Lung (tissue), 12 donors: Measurements from ENCODE around the gene MS4A12. TPM values are rescaled to one million over a fixed set of nuclear protein-coding genes. Genes with fewer than 3 reads are reported as not detected.

Experiments used
- ATAC-seq: fragments of 200-7000 bp; cut with Tn5 transposase; one replicate; pipeline ENCODE4 v1.9.1; 2020; ENCODE audit warnings: moderate number of reproducible peaks; ENCODE audit not compliant: insufficient read depth, low FRiP score
- DNase-seq, 3 donors: peaks; one replicate each; pipeline ENCODE4 v3.0.0-alpha.2; 2013 to 2017
- H3K27ac ChIP-seq, 2 donors: one replicate each; pipeline ENCODE4 v1.5.1; 2013; ENCODE audit warnings: mild to moderate bottlenecking in 2 of 2, moderate library complexity in 2 of 2, control low read depth in 1 of 2, inconsistent platforms in 1 of 2, low read depth in 1 of 2, low read length in 1 of 2
- H3K27me3 ChIP-seq, 3 donors: one replicate each; pipeline ENCODE4 v1.5.1; 2013; ENCODE audit warnings: low read length in 2 of 3; ENCODE audit not compliant: control insufficient read depth in 3 of 3, insufficient read depth in 3 of 3
- H3K36me3 ChIP-seq, 4 donors: one replicate each; pipeline ENCODE4 v1.5.1; 2013; ENCODE audit warnings: low read length in 4 of 4, mild to moderate bottlenecking in 1 of 4, moderate library complexity in 1 of 4; ENCODE audit not compliant: control insufficient read depth in 4 of 4, insufficient read depth in 4 of 4
- H3K4me1 ChIP-seq, 5 donors: one replicate each; pipeline ENCODE4 v1.5.1; 2013; ENCODE audit warnings: low read length in 5 of 5, mild to moderate bottlenecking in 2 of 5, moderate library complexity in 1 of 5; ENCODE audit not compliant: control insufficient read depth in 5 of 5, insufficient read depth in 5 of 5
- H3K4me3 ChIP-seq: one replicate; pipeline ENCODE4 v1.5.1; 2013; ENCODE audit warnings: mild to moderate bottlenecking, control low read depth, moderate library complexity
- H3K9ac ChIP-seq, 2 donors: one replicate each; pipeline ENCODE4 v1.5.1; 2013; ENCODE audit warnings: low read length in 2 of 2, control low read depth in 1 of 2; ENCODE audit not compliant: insufficient read depth in 1 of 2
- H3K9me3 ChIP-seq, 4 donors: one replicate each; pipeline ENCODE4 v1.5.1; 2013; ENCODE audit warnings: low read length in 3 of 4, mild to moderate bottlenecking in 1 of 4, moderate library complexity in 1 of 4; ENCODE audit not compliant: control insufficient read depth in 4 of 4, insufficient read depth in 3 of 4
- WGBS, 2 donors: extraction: QIAGEN DNeasy Blood & Tissue Kit; methylation state at CpG; one replicate each; pipeline ENCODE4 v1.1.7; 2013; 5-methylcytosine and 5-hydroxymethylcytosine counted together
- polyA plus RNA-seq, 2 donors: library from polyadenylated mRNA; stranded (reverse); fragments of 200-250 nt; gene quantifications; one replicate each; pipeline ENCODE4 v1.2.1, GENCODE V29; 2013
- total RNA-seq, 2 donors: library from RNA; depleted of rRNA in 1 of 2; stranded (reverse); fragments of >200 nt in 1 of 2; gene quantifications; one replicate each; pipeline ENCODE4 v1.2.1, GENCODE V29; 2014 to 2021
- TF ChIP-seq, protein P1 (sequence below): IDR thresholded peaks from 2 replicates; pipeline ENCODE4 v1.5.1; 2012; ENCODE audit warnings: mild to moderate bottlenecking; ENCODE audit errors: control extremely low read depth, extremely low read depth
- donor health status: control.
- donor health status: control.
- donor health status: Bipolar disorder and iron deficiency.
- donor health status: healthy.
- donor health status: DM: yes; HTN: yes; CAD: no.

Gene MS4A12
- total and polyA plus RNA-seq, 4 donors: not detected

DNA sequence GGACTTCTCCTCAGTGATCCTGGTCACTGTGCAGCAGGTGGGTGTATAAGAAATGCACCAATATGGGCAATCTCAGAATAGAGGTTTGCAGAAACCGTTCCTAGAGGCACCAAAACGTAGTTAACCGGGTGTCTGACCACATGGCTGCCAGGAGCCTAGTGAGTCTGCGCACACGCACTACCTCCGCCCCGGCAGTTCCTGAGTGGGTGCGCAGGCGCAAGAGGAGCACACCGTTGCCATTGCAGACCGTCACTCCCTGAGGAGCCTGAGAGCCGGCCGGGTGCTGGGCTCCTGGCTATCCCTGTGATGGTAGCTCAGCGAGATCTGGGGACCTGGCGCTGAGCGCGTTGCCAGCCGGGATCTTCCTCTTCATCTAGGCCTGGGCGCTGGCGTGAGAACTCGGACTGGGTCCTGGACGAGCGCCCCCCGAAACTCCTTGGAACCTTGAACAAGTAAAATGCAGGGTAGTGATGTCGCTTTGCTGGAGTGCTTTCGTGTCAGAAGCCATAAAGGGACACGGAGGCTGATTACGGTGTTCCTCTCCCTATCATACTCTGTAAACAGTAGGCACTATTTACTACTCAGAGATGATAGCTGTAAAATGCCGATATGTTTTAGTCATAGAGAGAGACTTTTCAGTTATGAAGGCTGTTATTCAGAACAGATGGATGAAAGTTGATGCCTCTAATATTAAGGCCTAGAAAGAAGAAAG lies 22.7 kb downstream of the MS4A12 start, which contains the start of gene MS4A13:
MS4A13 (plus strand) TSS at position 249 of the 712 bp plus-strand sequence. CDS start 2,692 bp downstream, outside the sequence.
- WGBS, 2 donors: 95 to 97% methylated on average over 29 of the region's 29 CpGs
- H3K9ac ChIP-seq: no peak within 1 kb of the TSS
- DNase-seq: no peak
- H3K4me1 ChIP-seq: peaks cover 0 to 36% (median 0%) of the 10 kb centered on the region in 5 donors
- ATAC-seq: no peak
- peaks cover 0 to 4% (median 0%) of the 10 kb centered on the region in 4 donors for H3K9me3 ChIP-seq
- TF ChIP-seq, protein P1, sequence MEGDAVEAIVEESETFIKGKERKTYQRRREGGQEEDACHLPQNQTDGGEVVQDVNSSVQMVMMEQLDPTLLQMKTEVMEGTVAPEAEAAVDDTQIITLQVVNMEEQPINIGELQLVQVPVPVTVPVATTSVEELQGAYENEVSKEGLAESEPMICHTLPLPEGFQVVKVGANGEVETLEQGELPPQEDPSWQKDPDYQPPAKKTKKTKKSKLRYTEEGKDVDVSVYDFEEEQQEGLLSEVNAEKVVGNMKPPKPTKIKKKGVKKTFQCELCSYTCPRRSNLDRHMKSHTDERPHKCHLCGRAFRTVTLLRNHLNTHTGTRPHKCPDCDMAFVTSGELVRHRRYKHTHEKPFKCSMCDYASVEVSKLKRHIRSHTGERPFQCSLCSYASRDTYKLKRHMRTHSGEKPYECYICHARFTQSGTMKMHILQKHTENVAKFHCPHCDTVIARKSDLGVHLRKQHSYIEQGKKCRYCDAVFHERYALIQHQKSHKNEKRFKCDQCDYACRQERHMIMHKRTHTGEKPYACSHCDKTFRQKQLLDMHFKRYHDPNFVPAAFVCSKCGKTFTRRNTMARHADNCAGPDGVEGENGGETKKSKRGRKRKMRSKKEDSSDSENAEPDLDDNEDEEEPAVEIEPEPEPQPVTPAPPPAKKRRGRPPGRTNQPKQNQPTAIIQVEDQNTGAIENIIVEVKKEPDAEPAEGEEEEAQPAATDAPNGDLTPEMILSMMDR: no peak
- H3K27me3 ChIP-seq: no peaks in the 10 kb centered on the region
- H3K36me3 ChIP-seq: no peaks in the 10 kb centered on the region
- no peak within 1 kb of the TSS for H3K4me3 ChIP-seq
- H3K27ac ChIP-seq: no peak within 1 kb of the TSS

DNA sequence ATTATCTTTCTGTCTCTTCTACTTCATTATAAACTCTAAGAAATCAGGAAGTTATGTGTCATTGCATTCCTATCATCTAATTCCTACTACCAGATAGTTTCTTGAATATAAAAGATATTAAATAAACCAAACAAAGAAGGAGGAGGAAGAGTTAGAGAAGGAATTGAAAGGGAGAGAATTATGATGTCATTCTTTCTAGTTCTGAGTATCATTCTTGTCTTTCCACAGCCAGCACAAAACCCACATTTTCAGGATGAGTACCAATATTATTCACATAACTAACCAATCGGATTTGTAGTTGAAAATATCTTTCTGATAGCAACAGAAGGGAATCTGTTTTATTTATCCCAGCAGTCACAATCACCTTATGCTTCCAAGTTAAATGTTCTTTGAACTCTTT lies 35.9 kb downstream of the MS4A12 start:
- H3K36me3 ChIP-seq: no peaks in the 10 kb centered on the region
- no peak overlapping the region for H3K4me3 ChIP-seq
- WGBS, 2 donors: 70 to 79% methylated on average over 1 of the region's 1 CpG
- no peaks in the 10 kb centered on the region for H3K9me3 ChIP-seq
- TF ChIP-seq, protein P1: no peak
- DNase-seq (no peak), ATAC-seq (no peak)
- peaks cover 0 to 22% (median 0%) of the 10 kb centered on the region in 5 donors for H3K4me1 ChIP-seq
- no peaks in the 10 kb centered on the region for H3K27me3 ChIP-seq
- H3K9ac ChIP-seq: no peak overlapping the region
- H3K27ac ChIP-seq: no peak overlapping the region

DNA sequence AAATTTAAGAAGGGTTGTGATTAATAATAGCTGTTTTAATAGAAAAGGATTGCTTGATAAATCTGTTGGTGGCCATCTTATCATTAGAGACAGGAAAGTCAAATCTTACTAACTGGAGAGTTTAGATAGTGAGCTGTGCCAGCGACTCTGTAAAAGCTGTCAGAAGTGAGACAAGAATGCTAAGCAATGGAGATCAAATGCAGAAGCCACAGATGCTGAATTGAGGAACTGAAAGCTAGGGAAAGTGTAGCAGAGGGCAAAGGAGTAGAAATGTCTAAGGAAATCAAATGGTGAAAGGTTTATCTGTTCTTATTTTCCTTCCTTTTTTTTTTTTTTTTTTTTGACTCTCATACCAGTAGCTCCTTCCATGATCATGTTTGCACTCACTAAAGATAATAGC lies 36.4 kb downstream of the MS4A12 start:
- DNase-seq: peak in 2 of 3 donors; percentile 21 to 33
- H3K36me3 ChIP-seq: no peaks in the 10 kb centered on the region
- H3K9me3 ChIP-seq: no peaks in the 10 kb centered on the region
- no peak overlapping the region for H3K4me3 ChIP-seq
- no peak overlapping the region for H3K27ac ChIP-seq
- WGBS, 2 donors: 12 to 15% methylated on average over 1 of the region's 1 CpG
- no peak for ATAC-seq
- H3K27me3 ChIP-seq: no peaks in the 10 kb centered on the region
- H3K9ac ChIP-seq: no peak overlapping the region
- TF ChIP-seq, protein P1: no peak
- H3K4me1 ChIP-seq: peaks cover 0 to 22% (median 0%) of the 10 kb centered on the region in 5 donors
